Stimulated activated CD4-positive, alpha-beta T cell treated with anti-CD3 and anti-CD28 coated beads, Interleukin-12 subunit alpha, Interleukin-12 subunit beta, amount 100 ng/mL, for 4 hours (primary cell): ENCODE results near the gene PPFIA1.
A peak's percentile ranks its signal among the peaks of the same experiment; 100 is the strongest.

ENCODE experiments used
- DNase-seq: peaks from one replicate; pipeline ENCODE4 v3.0.0-alpha.2; 2020

PPFIA1 gene

DNA sequence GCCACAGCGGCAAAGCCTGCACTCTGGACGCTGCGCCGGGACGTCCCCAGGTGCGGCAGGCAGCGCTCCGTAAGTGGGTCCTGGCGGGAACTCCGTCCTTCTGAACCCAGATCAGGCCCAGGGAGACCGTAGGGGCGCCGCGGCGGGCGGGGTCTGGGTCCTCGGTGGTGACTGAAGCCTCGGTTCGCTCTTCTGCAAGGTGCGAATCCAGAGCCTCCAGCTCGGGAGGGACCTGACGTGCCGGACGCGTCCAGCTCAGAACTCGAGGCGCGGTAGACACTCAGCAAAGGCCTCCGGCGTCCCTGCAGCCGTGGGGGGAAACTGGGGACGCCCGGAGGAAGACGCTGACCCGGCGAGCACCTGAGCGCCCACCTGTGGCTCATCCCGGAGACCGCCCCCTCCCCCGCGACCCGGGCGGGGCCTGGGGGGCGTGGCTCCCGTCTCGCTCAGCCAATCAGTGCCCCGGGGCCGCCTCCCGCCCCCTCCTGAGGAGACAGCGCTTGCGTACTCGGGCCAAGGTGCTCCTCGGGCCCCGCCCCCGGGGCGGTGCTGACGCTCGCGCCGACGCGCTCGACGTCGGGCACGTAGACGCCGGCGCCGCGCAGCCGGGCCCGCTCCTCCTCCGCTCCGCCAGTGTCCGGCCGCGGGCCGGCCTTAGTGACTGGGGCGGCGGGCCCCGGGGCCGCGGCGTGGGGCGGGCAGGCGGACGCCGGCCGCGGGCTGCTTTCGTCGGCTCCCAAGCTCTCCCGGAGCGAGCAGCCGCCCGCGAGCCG, at the start of gene PPFIA1:
Gene PPFIA1 (plus strand): TSS at position 587 of the 773 bp plus-strand sequence. CDS start 1,483 bp downstream, outside the sequence.
- peak; percentile 95 for DNase-seq

DNA sequence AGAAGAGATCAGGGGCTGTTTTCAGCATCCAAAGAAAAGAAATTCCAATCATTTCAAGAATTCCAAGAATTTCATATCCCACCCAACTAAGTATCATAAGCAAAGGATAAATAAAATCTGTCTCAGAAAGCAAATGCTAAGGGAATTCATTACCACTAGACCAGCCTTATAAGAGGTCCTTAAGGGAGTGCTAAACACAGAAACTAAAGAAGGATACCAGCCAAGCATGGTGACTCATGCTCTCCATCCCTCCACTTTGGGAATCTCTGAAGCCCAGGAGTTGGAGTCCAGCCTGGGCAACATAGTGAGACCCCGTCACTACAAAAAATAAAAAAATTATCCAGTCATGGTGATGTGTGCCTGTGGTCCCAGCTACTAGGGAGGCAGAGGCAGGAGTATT, 49.6 kb upstream of the PPFIA1 start:
- DNase-seq = no peak

DNA sequence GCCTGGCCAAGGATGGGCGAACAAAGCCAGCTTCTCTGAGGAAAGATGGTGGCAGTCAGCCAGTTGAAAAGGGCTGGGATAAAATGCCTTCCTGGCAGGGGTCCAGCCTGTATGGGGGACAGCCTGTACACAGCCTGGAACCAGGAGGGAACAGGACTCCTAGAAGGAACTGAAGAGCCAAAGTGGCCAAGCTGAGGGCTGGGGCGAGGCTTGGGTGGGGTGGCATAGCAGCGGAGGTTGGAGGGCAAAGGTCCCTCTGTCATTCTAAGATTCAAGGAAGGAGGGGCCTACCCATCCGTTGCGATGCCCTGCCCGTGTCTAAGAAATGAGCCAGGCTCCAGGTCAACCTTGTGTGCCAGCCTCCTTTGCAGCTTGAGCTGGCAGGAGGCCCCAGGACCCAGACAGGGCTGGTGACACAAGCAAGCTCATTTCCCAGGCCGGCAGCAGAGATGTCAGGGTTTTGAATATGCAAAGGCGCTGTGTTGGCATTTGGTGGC, 44.8 kb upstream of the PPFIA1 start:
- no peak for DNase-seq

DNA sequence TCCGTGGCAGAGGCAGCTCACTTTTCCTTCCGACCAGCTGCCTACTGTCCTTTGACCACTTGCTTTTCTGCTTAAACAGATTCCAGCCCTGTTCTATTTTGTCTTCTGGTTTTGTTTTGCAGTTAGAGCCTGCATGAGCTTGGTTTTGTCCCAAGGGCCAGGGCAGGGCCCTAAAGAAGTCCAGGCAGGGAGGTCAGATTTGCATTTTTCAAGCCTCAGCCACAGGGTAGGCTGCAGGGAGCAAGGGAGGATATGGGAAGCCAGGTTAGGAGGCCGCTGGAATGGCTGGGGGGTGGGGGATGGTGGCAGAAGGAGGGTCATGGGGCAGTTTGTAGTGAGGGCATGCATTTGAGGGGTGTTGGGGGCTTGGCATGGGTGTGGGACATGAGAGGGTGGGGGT, 44.3 kb upstream of the PPFIA1 start:
- no peak for DNase-seq

DNA sequence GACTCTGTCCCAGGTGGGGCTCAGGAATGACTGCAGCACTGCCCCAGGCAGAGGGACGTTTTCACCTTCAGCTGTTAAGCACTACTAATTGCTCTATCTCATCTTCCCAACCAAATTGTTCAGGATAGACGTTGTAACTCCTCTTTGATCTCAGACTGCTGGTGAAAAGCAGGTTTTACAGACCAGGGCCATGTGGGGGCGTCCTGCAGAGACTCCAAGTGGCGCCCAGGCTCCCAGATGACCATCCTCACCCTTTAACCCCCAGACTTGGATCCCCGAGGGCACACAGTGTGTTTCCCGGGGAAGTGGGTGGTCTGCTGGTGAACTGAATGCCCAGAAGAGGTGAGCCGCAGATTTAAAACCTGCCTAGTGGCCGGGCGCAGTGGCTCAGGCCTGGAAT, 43.5 kb upstream of the PPFIA1 start:
- no peak for DNase-seq

DNA sequence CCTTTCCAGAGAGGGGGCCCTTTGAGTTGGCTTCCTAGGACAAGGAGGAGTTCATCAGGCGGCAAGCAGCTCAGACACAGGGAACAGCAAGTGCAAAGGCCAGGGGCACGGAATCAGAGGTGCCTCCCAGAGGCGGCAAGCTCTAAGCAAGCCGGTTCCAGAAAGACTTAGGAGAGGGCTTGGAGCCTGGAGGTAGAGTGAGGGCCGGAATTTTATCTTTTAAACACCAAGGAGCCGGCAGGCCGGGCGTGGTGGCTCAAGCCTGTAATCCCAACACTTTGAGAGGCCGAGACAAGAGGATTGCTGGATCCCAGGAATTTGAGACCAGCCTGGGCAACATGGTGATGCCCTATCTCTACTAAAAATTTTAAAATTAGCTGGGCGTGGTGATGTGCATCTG, 40.8 kb upstream of the PPFIA1 start:
- DNase-seq = no peak

DNA sequence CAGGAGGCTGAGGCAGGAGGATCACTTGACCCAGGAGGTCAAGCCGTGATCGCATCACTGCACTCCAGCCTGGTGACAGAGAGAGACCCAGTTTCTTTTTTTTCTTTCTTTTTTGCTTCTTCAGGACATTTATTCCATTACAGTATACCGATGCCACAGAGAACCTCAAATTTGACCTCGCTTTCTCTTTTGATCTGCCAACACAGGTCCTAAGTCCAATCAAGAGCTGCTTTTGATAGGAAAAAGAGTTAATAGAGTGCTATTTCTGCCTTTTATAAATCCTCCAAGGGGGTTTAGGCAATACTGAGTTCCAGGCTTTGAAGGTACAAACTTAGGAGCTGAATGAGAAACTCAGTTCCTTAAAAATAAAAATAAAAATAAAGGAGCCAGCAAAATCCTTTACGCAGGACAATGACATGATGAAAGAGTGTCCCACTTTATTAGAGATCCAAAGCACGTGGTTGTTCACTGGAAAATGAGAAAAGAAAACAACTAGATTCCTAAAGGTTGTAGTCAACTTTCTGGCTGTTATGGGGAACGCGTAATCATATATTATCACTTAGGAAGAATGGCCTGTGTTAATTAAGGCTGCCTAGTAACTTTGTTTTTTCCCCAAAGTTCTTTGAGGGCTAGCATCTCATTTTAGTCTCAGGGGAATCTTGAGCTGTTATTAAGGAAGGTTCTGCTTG, 40.2 kb upstream of the PPFIA1 start:
- no peak for DNase-seq

DNA sequence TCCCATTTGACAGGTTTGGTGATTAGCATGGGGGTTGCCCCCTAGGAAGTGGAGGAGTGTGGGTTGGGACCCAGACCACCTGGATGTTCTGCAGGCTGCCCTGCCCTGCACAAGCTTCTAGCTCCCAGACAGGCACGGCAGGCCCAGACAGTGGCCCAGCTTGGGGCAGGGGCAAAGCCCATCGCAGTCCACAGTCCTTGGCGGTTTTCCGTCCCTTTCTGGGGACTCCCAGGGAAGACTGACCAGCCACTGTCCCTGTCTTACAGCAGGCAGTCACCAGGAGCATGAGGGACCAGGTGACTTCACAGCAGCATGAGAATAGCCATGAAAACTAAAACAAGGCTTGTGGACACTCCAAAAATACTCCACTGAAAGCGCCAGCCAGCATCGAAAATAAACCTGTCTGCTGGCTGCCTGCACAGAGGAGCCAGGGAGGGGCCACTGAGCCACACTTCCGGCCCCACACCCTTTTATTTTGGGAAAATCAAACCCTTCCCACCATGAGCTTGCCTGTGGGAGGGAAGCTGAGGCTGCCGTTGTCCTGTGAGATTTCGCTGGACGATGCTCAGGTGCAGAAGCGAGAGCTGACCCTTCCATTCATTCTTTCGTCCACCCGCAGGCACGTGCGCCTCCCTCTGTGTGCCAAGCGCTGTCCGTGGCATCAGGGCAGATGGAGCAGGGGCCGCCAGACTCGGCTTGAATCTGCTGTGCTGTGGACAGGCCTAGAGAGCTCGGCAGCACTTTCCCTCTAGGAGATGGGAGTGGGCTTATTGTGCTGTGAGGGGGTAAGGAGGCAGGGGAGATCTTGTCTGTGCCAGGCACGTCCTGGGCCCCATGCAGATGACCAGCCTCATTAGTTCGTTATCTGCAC, 39.4 kb upstream of the PPFIA1 start:
- DNase-seq = no peak

DNA sequence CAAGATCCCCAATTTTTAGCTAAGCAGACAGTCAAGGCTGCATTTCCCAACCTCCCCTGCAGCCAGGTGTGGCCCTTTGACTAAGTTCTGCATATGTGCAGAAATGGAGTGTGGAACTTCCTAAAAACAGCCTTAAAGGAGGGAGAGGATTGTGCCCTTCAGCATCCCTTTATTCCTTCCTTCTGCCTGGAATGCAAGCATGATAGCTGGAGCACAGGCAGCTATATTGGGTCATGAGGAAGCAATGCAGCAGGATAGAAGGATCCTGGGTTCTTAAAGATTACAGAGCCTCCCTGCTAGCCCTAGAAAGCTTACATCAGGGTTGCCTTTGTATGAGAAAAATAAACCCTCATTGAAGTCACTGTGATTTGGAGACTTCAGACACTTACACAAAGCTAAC, 37.5 kb upstream of the PPFIA1 start:
- DNase-seq = no peak

DNA sequence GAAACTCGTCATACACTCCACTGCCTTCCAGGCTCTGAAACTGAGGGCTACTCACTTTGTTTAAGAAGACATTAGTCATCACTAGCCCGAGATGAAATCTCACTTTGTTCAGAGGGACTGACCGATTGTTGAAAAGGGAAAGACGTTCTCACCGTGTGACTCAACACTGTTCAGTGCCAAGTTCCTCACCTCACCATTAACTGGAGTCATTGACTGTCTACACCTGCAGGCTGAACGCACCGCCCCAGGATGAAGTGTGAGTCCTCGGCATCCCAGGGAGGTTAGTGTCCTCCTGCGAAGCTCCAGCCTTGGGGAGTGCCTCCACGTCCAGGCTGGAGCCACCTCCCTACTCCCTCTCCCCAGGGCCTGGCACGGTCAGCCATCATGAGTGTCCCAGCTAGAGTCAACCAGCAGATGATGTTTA, 37.0 kb upstream of the PPFIA1 start:
- no peak for DNase-seq

DNA sequence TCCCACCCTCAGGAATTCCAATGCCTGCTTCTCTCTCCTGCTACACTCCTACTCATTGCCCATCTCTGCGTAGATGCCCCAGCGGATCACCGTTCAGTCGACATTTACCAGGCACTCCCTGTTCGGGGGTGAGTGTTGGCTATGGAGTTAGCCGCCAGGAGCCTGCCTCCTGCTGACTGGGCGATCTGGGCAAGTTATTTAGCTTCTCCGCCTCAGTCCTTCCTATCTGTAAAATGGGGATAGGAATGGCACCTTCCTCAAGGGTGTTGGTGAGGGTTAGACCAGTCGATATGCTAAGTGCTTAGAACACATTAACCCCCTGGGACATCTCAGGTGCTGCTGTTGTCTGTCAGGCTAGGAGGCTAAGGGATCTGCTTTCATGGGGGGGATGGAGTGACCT, 36.5 kb upstream of the PPFIA1 start:
- DNase-seq = no peak

DNA sequence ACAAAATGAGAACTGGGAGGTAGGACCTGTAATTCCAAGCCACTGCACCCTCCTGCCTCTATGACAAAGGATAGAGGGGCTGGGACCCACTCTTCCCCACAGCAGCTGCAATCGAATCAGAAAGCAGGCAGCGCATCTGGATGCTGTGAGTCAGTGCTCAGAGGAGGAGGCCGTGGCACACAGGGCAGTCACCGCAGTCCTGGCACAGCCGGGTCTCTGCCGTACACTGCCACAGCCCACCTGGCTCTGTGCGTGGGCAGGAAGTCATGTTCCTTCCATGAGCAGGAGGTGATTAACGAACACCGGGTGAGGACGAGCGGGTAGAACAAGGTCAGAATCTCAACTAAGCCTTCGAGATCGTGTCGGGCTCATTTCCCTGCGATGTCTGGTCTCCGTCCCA, 30.2 kb upstream of the PPFIA1 start:
- DNase-seq = no peak

DNA sequence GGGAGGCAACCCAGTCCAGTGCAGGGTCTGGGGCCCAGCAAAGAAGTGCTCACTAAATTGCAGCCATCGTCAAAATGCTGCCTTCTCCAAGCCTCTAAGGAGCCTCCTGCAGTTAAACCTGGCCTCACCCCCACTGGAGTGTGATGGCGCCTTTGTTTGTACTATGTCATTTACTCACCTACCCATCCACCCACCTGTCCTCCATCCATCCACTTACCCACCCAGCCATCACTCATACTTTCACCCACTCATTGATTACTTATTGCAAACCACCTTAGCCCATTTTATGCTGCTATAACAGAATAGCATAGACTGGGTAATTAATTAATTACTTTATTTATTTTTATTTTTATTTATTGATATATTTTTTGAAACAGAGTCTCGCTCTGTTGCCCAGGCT, 28.8 kb upstream of the PPFIA1 start:
- no peak for DNase-seq

DNA sequence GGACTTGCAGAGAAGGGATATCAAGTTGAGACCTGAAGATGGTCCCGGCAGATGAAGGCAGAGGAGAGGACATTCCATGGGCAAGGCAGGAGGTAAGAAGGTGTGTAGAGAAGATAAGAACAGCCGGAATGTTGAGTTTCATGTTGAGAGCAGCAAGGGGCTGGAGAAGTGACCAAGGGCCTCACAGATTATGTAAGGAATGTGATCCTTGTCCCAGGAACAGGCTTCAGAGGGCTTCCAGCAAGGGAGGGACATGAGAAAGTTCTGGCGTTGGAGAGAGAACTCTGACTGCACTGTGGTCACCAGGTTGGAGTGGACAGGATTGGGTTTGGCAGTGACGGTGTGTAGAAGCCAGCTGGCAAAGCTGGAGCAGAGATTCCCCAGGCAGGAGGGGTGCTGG, 27.6 kb upstream of the PPFIA1 start:
- DNase-seq = no peak

DNA sequence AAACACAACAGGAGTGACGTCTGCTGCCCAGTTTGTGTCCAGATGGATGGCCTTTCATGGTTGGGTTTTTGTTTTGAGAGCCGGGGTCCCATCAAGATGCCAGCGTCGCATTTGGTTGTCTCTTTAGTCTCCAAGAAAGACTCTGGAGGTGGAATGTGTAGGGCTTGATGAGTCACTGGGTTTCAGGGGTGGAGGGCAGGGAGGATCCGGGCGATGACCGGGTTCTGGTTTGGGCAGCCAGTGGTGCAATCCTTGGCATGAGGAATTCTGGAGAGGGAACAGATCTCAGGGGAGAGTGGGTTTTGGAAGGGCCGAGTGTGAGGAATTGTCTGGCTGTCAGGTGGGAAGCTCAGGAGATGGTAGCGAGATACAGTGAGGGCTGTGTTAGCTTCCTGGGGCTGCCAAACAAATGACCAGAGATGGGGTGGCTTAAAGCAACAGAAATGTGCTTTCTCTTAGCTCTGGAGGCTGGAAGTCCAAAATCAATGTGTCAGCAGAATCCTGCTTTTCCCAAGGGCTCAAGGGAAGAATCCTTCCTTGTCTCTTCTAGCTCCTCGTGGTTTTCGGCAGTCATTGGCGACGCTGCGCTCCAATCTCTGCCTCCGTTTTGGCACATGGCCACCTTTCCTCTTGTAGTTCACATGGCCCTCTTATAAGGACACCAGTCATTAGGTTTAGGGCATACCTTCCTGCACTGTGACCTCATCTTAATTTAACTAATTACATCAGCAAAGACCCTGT, 26.4 kb upstream of the PPFIA1 start:
- DNase-seq = no peak

DNA sequence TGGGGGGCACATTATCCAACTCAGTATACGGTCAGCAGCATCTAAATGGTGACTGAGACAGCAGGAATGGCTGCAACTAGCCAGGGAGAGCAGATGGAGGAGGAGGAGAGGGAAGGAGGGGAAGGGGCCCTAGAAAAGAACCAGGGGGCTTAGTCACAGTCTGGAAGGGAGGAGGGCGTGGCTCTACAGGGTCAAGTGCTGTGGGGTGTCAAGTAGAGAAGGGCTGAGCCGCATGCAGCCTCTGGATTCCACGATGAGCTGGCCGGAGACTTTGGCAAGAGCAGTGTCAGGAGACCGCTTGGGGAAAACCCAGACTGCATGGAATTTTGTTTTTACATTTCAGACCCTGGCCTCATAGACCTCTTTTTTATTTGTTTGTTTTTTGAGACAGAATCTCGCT, 25.8 kb upstream of the PPFIA1 start:
- DNase-seq = no peak

DNA sequence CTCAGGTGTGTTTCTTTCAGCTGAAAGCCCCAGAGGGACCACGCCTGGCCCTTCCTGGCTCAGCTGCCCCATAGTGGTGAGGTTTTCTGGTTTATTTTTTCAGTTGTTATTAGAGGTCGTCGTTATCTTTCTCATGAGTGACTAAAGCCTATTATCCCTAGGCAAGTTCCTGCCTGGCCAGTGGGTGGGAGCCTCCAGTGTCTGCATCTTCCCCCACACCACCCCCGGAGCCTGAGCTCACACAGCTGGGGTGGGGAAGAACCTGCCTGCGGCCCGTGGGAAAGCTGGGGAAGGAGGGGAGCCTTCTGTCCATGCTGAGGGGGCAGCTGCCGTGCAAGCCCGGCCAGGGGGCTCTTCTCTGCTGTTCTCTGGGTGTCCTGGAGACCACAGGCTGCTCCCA, 24.3 kb upstream of the PPFIA1 start:
- DNase-seq = no peak

DNA sequence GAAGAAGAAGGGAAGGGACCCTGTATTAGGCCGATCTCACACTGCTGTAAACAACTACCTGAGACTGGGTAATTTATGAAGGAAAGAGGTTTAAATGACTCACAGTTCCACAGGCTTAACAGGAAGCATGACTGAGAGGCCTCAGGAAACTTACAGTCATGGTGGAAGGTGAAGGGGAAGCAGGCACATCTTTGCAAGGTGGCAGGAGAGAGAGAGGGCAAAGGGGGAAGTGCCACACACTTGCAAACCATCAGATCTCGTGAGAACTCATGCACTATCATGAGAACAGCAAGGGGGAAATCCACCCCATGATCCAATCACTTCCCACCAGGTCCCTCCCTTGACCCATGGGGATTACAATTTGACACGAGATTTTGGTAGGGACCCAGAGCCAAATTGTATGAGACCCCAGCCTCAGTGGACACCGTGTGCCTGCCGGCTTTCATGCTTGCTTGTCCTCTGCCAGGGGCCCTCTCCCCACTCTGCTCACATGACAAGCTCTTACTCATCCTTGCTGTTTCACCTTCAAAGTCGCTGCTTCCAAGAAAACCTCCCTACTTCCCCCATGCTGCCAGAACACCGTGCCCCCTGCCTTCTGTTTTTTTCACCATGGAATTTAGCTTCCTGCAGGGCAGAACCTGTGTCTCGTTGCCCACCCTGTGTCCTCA, 23.3 kb upstream of the PPFIA1 start:
- no peak for DNase-seq

DNA sequence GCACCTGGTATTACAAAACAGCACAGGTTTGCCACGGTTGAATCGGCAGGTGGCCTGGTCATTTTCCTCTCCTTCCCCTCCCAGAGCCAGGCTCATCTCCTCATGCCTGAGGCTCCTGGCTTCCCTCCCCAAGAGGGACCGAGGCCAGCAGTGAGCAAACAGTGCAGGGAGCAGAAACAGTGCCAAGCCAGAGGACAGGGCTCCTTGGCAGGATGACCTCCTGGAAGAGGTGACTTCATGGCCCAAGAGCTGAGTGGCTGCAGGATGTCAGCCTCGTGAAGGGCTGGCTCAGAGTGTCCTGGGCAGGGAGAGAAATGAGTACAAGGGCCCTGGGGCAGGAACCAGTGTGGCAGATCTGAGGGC, 22.8 kb upstream of the PPFIA1 start:
- DNase-seq = no peak

DNA sequence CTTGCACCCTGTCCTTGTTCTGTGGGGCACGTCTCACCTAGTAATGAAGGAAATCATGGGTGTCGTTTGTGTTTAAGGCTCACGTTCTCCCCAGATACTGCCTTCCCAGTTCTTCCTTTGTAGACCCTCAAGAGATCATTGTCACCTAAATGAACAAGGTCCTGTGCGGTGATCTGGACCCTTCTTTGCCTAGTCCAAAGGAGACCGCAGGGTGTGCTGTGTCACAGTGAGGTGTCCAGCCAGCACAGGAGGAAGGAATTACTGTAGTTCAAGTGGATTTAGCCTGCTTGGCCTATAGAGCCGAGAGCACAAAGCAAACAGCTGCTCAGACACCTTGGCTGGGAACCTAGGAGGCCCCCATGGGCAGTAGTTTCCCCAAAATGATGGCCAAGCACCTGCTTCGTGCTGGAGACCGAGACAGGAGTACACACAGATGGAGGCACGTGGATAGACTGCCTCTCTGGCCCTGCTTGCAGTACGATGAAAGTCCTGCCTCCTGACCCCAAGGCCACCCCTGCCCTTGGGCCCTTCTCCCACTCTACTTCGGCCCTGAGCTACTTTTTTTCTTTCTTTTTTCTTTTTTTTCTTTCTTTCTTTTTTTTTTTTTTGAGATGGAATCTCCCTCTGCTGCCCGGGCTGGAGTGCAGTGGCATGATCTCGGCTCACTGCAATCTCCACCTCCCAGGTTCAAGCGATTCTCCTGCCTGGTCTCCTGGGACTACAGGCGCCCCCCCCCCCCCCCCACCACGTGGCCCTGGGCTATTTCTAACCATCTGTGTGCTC, 19.4 kb upstream of the PPFIA1 start:
- no peak for DNase-seq

DNA sequence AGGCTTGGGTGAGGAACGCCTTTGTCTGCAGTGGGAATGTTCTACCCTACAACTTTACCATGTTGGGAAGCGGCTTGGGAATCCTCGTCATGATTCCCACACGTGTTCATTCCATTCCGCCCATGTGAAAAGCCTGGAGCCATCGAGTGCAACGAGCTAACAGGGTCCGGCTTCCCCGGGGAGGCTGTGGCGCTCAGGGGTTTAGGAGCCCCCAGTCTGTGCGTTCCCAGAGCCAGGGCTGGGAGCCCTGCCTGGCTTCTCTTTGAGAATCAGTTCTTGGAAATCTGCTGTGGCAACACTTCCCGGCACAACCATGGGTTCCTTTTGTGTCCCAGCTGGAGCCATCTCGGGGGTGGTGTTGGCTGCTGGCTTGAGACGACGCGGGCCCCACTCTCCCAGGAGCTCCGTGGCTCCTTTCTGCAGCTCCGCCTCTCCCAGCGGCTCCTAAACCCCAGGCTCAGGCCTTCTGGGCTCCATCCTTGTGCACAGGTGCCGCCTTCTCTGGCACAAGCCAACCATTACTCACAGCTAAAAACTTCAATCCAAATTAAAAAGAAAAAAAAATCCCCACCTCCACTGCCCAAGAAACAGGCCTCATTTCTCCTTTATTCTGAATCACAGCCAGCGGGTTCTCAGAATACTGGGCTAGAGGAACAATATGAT, 18.7 kb upstream of the PPFIA1 start:
- no peak for DNase-seq
